OCI-LY7 (cell line): ENCODE measurements around the gene HTR2A. TPM values are rescaled to one million over a fixed set of nuclear protein-coding genes. Genes with fewer than 3 reads are reported as not detected.
"Not testable (repeated sequence)": the region's sequence is repeated elsewhere in the genome, so short reads cannot be mapped to it uniquely, and the experiment has no call there.

Experiments used
- BruUV-seq: library from RNA; stranded (reverse); fragments of 400-500 nt; replicated peaks from 2 replicates; lab custom pipeline; 2021; lab: Mats Ljungman, UMichigan
- CTCF ChIA-PET: fragments of 300-600 bp; sonication (Branson Sonifier 250); formaldehyde crosslinking; loops from one replicate; lab custom pipeline; 2022; ENCODE audit warnings: antibody characterized with exemption; ENCODE audit not compliant: unreplicated experiment; lab: Charles Lee
- POLR2A ChIA-PET: fragments of 300-600 bp; sonication (Branson Sonifier 250); formaldehyde crosslinking; loops from one replicate; lab custom pipeline; 2022; ENCODE audit warnings: antibody characterized with exemption; lab: Charles Lee
- DNase-seq: peaks from one replicate; pipeline ENCODE4 v3.0.0-alpha.2; 2015; ENCODE audit warnings: low spot score
- H2AFZ ChIP-seq: fragments of 200-600 bp; sonication (generic), shearing (Covaris generic); 2 replicates; pipeline ENCODE4 v1.6.1; 2014; ENCODE audit warnings: mild to moderate bottlenecking, antibody characterized with exemption, low read length, moderate library complexity
- H3K27ac ChIP-seq: fragments of 200-600 bp; sonication (generic); 2 replicates; pipeline ENCODE4 v1.5.1; 2014; ENCODE audit warnings: mixed run types, low read depth, mild to moderate bottlenecking, moderate library complexity, low read length, inconsistent platforms; ENCODE audit not compliant: poor library complexity, severe bottlenecking
- H3K36me3 ChIP-seq: fragments of 200-600 bp; sonication (generic); 2 replicates; pipeline ENCODE4 v1.6.1; 2014; ENCODE audit warnings: mild to moderate bottlenecking, antibody characterized with exemption, low read length, moderate library complexity, mixed read lengths; ENCODE audit not compliant: insufficient read depth
- H3K4me1 ChIP-seq: fragments of 200-600 bp; sonication (generic); 2 replicates; pipeline ENCODE4 v1.5.1; 2014; ENCODE audit warnings: mild to moderate bottlenecking, low read length; ENCODE audit not compliant: insufficient read depth, poor library complexity, severe bottlenecking
- H3K4me2 ChIP-seq: fragments of 200-600 bp; sonication (generic); 2 replicates; pipeline ENCODE4 v1.6.1; 2014; ENCODE audit warnings: mild to moderate bottlenecking, low read length
- H3K4me3 ChIP-seq: fragments of 200-600 bp; sonication (generic); 2 replicates; pipeline ENCODE4 v1.5.1; 2014; ENCODE audit warnings: mild to moderate bottlenecking, low read depth, low read length; ENCODE audit not compliant: poor library complexity, severe bottlenecking
- H3K79me2 ChIP-seq: fragments of 200-600 bp; sonication (generic); 2 replicates; pipeline ENCODE4 v1.6.1; 2016; ENCODE audit warnings: low read depth, mild to moderate bottlenecking, low read length, moderate library complexity, mixed read lengths; ENCODE audit not compliant: insufficient read depth
- H3K9me2 ChIP-seq: fragments of 200-600 bp; sonication (generic); 2 replicates; pipeline ENCODE4 v1.6.1; 2016; ENCODE audit warnings: mild to moderate bottlenecking, low read length, mixed read lengths; ENCODE audit not compliant: insufficient read depth
- H3K9me3 ChIP-seq: fragments of 200-600 bp; sonication (generic); 2 replicates; pipeline ENCODE4 v1.6.1; 2014; ENCODE audit warnings: mild to moderate bottlenecking, mixed run types, low read length, mixed read lengths
- H4K20me1 ChIP-seq: fragments of 200-600 bp; sonication (generic); 2 replicates; pipeline ENCODE4 v1.6.1; 2014; ENCODE audit warnings: mild to moderate bottlenecking, antibody characterized with exemption, low read length, moderate library complexity, mixed read lengths; ENCODE audit not compliant: insufficient read depth
- EZH2phosphoT487 ChIP-seq: fragments of 200-600 bp; sonication (generic); IDR thresholded peaks from 2 replicates; pipeline ENCODE4 v1.6.1; 2018; ENCODE audit warnings: low read depth, borderline replicate concordance, mild to moderate bottlenecking, mixed run types, antibody characterized with exemption, low read length, moderate library complexity, mixed read lengths
- intact Hi-C: fragments of 100-400 bp; cut with micrococcal nuclease; formaldehyde crosslinking; loops from one replicate; pipeline ENCODE4 v1.10.0; 2022; ENCODE audit not compliant: unreplicated experiment
- total RNA-seq, 2 experiments: library from RNA; depleted of rRNA in 1 of 2; stranded (reverse); fragments of >200 nt in 1 of 2; shearing (Covaris generic) in 1 of 2; gene quantifications; 2 replicates each; pipeline ENCODE4 v1.2.3, GENCODE V29; 2014 to 2022
- TF ChIP-seq, protein P1 (sequence below): fragments of 200-600 bp; sonication (generic); conservative IDR thresholded peaks from 2 replicates; pipeline ENCODE4 v1.5.1; 2014; ENCODE audit warnings: mild to moderate bottlenecking, antibody characterized with exemption, low read length, moderate library complexity, mixed read lengths

Gene HTR2A
- total RNA-seq, 2 experiments from 2014 or later = not detected

DNA sequence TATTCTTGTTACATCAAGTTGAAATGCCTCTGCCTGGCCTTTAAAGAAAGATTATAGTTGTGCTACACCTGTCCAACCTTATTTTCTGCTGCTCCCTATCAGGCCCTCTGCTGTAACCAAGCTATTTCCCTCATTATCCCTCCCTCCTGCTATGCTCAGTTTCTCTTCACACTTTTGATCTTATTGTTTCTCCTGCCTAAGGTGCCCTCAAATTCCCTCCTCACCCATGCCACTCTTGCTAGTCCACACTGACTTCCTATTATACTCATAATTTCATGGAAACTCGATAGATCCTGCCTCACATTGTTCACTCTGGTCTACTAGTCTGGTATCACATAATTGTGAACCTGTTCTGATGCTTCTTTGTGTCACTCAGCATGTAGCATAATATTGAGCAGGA lies 80.5 kb downstream of the HTR2A start:
- TF ChIP-seq, protein P1, sequence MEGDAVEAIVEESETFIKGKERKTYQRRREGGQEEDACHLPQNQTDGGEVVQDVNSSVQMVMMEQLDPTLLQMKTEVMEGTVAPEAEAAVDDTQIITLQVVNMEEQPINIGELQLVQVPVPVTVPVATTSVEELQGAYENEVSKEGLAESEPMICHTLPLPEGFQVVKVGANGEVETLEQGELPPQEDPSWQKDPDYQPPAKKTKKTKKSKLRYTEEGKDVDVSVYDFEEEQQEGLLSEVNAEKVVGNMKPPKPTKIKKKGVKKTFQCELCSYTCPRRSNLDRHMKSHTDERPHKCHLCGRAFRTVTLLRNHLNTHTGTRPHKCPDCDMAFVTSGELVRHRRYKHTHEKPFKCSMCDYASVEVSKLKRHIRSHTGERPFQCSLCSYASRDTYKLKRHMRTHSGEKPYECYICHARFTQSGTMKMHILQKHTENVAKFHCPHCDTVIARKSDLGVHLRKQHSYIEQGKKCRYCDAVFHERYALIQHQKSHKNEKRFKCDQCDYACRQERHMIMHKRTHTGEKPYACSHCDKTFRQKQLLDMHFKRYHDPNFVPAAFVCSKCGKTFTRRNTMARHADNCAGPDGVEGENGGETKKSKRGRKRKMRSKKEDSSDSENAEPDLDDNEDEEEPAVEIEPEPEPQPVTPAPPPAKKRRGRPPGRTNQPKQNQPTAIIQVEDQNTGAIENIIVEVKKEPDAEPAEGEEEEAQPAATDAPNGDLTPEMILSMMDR = no peak
- TF ChIP-seq EZH2phosphoT487 = no peak
- no peak overlapping the region for H3K4me2 ChIP-seq

DNA sequence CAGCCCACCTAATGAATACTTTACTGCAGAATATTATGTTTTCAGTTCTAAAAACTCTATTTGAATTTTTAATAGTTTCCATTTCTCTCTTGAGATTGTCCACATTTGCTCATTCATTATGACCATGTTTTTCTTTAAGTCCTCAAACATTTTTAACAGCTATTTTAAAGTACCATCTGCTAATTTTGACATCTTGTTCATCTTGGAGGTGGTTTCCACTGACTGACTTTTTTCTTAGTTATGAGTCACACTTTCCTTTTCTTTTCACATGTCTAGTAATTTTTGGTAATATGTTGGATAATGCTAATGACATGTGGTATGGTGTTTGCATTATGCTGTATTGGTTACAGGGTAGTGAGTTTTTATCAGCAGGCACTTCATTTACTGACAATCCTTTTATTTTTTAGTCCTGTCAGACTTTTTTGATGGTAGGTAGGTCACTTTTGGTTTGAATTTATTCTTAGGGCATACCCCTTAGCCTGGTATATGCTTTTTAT lies 84.5 kb downstream of the HTR2A start:
- no peaks in the 10 kb centered on the region for H3K36me3 ChIP-seq
- intact Hi-C loops = no loop called here
- H3K4me3 ChIP-seq = no peak overlapping the region
- no peak overlapping the region for H3K4me2 ChIP-seq
- H4K20me1 ChIP-seq = no peaks in the 10 kb centered on the region
- no peak overlapping the region for H2AFZ ChIP-seq
- H3K27ac ChIP-seq = no peak overlapping the region
- H3K9me3 ChIP-seq = peaks cover 14% of the 10 kb centered on the region
- H3K9me2 ChIP-seq = no peaks in the 10 kb centered on the region
- TF ChIP-seq, protein P1 = no peak
- no peak for TF ChIP-seq EZH2phosphoT487
- DNase-seq = no peak
- no peaks in the 10 kb centered on the region for H3K79me2 ChIP-seq
- no TSS peak for BruUV-seq
- ChIA-PET CTCF (no interaction called here), POLR2A (no interaction called here)
- no peaks in the 10 kb centered on the region for H3K4me1 ChIP-seq

More for the DNA sequence above, 80.5 kb downstream of the HTR2A start:
- POLR2A ChIA-PET = interaction anchor here (1.2 kb wide), 1 partner anchor 59 kb away, joined by 3 read pairs; no protein-coding TSS in a partner anchor
- Histone ChIP-seq H2AFZ (no peak overlapping the region), H3K79me2 (no peaks in the 10 kb centered on the region), H3K4me1 (no peaks in the 10 kb centered on the region), H4K20me1 (no peaks in the 10 kb centered on the region), H3K9me3 (peaks cover 14% of the 10 kb centered on the region), H3K4me3 (no peak overlapping the region), H3K36me3 (no peaks in the 10 kb centered on the region), H3K9me2 (no peaks in the 10 kb centered on the region), H3K27ac (no peak overlapping the region)
- intact Hi-C loops = no loop called here
- DNase-seq = no peak
- CTCF ChIA-PET = no interaction called here
- no TSS peak for BruUV-seq

DNA sequence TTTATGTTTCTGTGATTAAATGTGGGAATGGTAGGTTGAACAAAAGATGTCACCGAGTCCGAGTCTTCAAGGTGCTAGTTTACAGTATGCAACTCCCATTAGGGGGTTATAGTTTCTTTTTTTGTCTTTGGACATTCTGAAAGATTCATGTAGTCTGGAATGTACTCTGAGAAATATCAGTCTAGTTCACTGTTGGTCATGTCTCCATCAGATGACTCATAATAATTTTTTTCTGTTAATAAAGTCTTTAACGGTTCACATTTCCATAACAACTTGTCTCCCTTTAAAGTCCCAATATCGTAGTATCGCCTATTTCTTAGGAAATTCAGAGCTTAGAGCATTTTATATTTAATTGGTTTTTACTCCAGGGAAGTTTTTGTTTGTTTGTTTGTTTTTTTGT lies 86.4 kb downstream of the HTR2A start:
- CTCF ChIA-PET = no interaction called here
- no peak for DNase-seq
- no peaks in the 10 kb centered on the region for H4K20me1 ChIP-seq
- TF ChIP-seq, protein P1 = no peak
- no peak for TF ChIP-seq EZH2phosphoT487
- no peak overlapping the region for H3K4me3 ChIP-seq
- intact Hi-C loops = no loop called here
- no peak overlapping the region for H3K4me2 ChIP-seq
- H2AFZ ChIP-seq = no peak overlapping the region
- H3K36me3 ChIP-seq = no peaks in the 10 kb centered on the region
- peaks cover 14% of the 10 kb centered on the region for H3K9me3 ChIP-seq
- no TSS peak for BruUV-seq
- H3K79me2 ChIP-seq = no peaks in the 10 kb centered on the region
- POLR2A ChIA-PET = interaction anchor here (0.7 kb wide), 1 partner anchor 1633 kb away, joined by 3 read pairs; no protein-coding TSS in a partner anchor
- H3K9me2 ChIP-seq = no peaks in the 10 kb centered on the region
- no peaks in the 10 kb centered on the region for H3K4me1 ChIP-seq
- H3K27ac ChIP-seq = no peak overlapping the region

DNA sequence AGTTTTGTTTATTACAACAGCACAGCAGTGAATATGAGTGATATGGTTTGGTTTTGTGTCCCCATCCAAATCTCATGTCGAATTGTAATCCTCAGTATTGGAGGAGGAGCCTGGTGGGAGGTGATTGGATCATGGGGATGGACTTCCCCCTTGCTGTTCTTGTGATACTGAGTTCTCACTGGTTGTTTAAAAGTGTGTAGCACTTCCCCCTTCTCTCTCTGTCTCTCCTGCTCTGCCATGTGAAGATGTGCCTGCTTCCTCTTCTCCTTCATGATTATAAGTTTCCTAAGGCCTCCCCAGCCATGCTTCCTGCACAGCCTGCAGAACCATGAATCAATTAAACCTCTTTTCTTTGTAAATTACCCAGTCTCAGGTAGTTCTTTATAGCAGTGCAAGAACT lies 91.9 kb downstream of the HTR2A start:
- POLR2A ChIA-PET, H2AFZ ChIP-seq, CTCF ChIA-PET, H3K79me2 ChIP-seq, H4K20me1 ChIP-seq, intact Hi-C loops, BruUV-seq, H3K4me2 ChIP-seq, H3K4me3 ChIP-seq, H3K9me2 ChIP-seq, DNase-seq, H3K9me3 ChIP-seq, H3K4me1 ChIP-seq, H3K36me3 ChIP-seq, H3K27ac ChIP-seq: not testable (repeated sequence)
